Adrenal gland (tissue), 12 donors: ENCODE measurements around the gene HMGN4. TPM values are rescaled to one million over a fixed set of nuclear protein-coding genes. Genes with fewer than 3 reads are reported as not detected.
"Not testable (repeated sequence)": the region's sequence is repeated elsewhere in the genome, so short reads cannot be mapped to it uniquely, and the experiment has no call there.

ENCODE experiments used
- DNase-seq, 7 donors: peaks; one replicate each; pipeline ENCODE4 v3.0.0-alpha.2; 2019 to 2020
- H3K27ac ChIP-seq, 5 donors: fragments of 200-600 bp; sonication (generic) in 4 of 5; 1 replicate in 3 of 5; 2 replicates in 2 of 5; pipeline versions ENCODE4 v1.5.1 to v1.8.0; 2016 to 2020; ENCODE audit warnings: mild to moderate bottlenecking in 1 of 5
- H3K27me3 ChIP-seq: fragments of 200-600 bp; 2 replicates; pipeline ENCODE4 v1.8.0; 2021
- H3K36me3 ChIP-seq, 2 donors: fragments of 200-600 bp; replicated peaks in 1 of 2; 1 replicate in 1 of 2; 2 replicates in 1 of 2; pipeline versions ENCODE4 v1.5.1 to v1.8.0; 2018 to 2022
- H3K4me1 ChIP-seq, 2 donors: fragments of 200-600 bp; replicated peaks in 1 of 2; 1 replicate in 1 of 2; 2 replicates in 1 of 2; pipeline versions ENCODE4 v1.5.1 to v1.8.0; 2018 to 2021
- H3K4me3 ChIP-seq, 4 donors: fragments of 200-600 bp; sonication (generic) in 3 of 4; one replicate each; pipeline ENCODE4 v1.5.1; 2016 to 2018
- H3K9me3 ChIP-seq, 3 donors: fragments of 200-600 bp; sonication (generic) in 1 of 3; replicated peaks in 1 of 3; 1 replicate in 2 of 3; 2 replicates in 1 of 3; pipeline versions ENCODE4 v1.5.1 to v1.8.0; 2016 to 2021
- POLR2A ChIP-seq, 2 donors: fragments of 450-650 bp; IDR thresholded peaks; one replicate each; pipeline ENCODE4 v1.6.1; 2017; ENCODE audit warnings: antibody characterized with exemption in 2 of 2, mild to moderate bottlenecking in 2 of 2, moderate library complexity in 1 of 2
- WGBS, 4 donors: extraction: QIAGEN DNeasy Blood & Tissue Kit in 2 of 4; methylation state at CpG; one replicate each; pipeline versions ENCODE4 v1.1.5 to v1.1.7; 2013 to 2017; 5-methylcytosine and 5-hydroxymethylcytosine counted together
- intact Hi-C, 2 donors: fragments of 100-400 bp; cut with DNase I; formaldehyde crosslinking; loops; one replicate each; pipeline versions ENCODE4 v1.14.1 to v1.15.0; 2022 to 2023
- polyA plus RNA-seq, 3 donors: library from polyadenylated mRNA; stranded (reverse); fragments of 200-250 nt in 2 of 3; fragments of 350-450 nt in 1 of 3; fragmentation: Illumina TruSeq in 1 of 3; extraction: RNeasy Lipid Tissue Mini Kit (QIAGEN cat#74804) in 1 of 3; gene quantifications; one replicate each; pipeline ENCODE4 v1.2.3, GENCODE V29; 2013 to 2014
- total RNA-seq, 9 donors: library from RNA; depleted of rRNA in 4 of 9; stranded (reverse); fragments of >200 nt in 4 of 9; fragments of 120-200 nt in 1 of 9; fragmentation: NEBNext Ultra II Directional in 1 of 9; extraction: Animal tissue kit (Norgen Biotek cat#: 25700) in 1 of 9; gene quantifications; one replicate each; pipeline versions ENCODE4 v1.1.0 to v1.2.4, GENCODE V29; 2013 to 2023
- TF ChIP-seq, protein P1 (sequence below), 6 experiments: fragments of 450-650 bp in 4 of 6; fragments of 200-600 bp in 2 of 6; sonication (generic) in 1 of 6; IDR thresholded peaks; 1 replicate in 5 of 6; 2 replicates in 1 of 6; pipeline versions ENCODE4 v1.5.1 to v1.8.0; 2016 to 2021; ENCODE audit warnings: antibody characterized with exemption in 6 of 6, mild to moderate bottlenecking in 2 of 6, moderate library complexity in 1 of 6
- donor health status: healthy with polysubstance abuse.
- donor health status: Bipolar disorder and iron deficiency.
- donor health status: DM: yes; HTN: yes; CAD: no.
- donor health status: DM: no; HTN: no; CAD: no.
- donor health status: DM: no; HTN: no; CAD: no.
- donor health status: DM: yes; HTN: yes; CAD: no.

Gene HMGN4
- total and polyA plus RNA-seq, 12 donors: 13.9 to 68.9 (median 46.2) TPM

DNA sequence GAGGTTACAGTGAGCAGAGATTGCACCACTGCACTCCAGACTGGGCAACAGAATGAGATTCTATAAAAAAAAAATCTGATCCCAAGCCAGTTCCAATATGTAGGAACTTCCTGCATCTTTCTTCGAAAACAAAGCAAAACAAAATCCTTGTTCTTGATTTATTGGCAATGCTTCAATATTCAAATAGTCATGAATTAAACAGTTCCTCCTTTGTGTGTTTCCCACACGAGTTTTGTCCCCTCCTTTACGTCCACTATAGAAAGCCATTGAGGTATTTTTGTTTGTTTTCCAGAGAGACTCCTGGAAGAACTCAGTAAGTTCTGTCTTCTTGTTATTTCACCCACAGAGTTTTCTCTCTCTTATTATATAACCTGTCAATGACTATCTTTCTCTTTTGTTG is 30.5 kb upstream of the HMGN4 start:
- Histone ChIP-seq H3K36me3 (no peaks in the 10 kb centered on the region), H3K27me3 (peaks cover 7% of the 10 kb centered on the region), H3K9me3 (no peaks in the 10 kb centered on the region), H3K4me3 (no peak overlapping the region), H3K4me1 (no peaks in the 10 kb centered on the region), H3K27ac (no peak overlapping the region)
- intact Hi-C loops: no loop called here
- no peak for DNase-seq
- TF ChIP-seq POLR2A (IDR thresholded peaks at IDR 0.05): no peak
- TF ChIP-seq, protein P1, sequence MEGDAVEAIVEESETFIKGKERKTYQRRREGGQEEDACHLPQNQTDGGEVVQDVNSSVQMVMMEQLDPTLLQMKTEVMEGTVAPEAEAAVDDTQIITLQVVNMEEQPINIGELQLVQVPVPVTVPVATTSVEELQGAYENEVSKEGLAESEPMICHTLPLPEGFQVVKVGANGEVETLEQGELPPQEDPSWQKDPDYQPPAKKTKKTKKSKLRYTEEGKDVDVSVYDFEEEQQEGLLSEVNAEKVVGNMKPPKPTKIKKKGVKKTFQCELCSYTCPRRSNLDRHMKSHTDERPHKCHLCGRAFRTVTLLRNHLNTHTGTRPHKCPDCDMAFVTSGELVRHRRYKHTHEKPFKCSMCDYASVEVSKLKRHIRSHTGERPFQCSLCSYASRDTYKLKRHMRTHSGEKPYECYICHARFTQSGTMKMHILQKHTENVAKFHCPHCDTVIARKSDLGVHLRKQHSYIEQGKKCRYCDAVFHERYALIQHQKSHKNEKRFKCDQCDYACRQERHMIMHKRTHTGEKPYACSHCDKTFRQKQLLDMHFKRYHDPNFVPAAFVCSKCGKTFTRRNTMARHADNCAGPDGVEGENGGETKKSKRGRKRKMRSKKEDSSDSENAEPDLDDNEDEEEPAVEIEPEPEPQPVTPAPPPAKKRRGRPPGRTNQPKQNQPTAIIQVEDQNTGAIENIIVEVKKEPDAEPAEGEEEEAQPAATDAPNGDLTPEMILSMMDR (IDR thresholded peaks at IDR 0.05): no peak
- WGBS, 4 donors: 55 to 63% (median 60%) methylated on average over 3 of the region's 3 CpGs

DNA sequence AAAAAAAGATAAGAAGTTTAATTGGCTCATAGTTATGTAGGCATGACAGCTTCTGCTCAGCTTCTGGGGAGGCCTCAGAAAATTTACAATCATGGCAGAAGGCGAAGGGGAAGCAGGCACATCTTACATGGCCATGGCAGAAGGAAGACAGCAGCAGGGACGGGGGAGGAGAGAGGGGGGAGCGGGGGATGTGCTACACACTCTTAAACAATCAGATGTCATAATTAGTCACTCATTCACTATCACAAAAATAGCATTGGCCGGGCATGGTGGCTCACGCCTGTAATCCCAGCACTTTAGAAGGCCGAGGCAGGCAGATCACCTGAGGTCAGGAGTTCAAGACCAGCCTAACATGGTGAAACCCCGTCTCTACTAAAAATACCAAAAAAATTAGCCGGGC is 27.1 kb upstream of the HMGN4 start:
- WGBS, 4 donors: 67 to 87% (median 79%) methylated on average over 7 to 8 of the region's 8 CpGs

DNA sequence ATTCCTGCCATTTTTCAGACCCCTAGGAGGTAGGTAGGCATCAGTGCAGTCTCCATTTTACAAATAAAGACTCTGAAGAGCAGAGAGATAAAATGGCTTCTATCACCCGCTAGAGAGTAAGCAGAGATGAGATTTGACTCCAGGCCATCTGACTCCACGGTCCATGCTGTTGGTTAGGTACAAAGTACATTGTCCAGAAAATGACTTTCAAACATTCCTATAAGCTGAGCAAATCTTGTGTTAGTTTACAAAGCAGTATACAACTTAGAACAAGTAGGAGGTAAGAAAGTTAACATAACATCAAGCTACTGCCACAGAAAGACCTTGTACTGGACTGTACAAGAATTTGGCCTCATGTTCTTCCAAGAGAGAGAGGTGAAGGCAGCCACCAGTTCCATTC is 23.2 kb upstream of the HMGN4 start:
- H3K4me1 ChIP-seq: peaks cover 0 to under 1% of the 10 kb centered on the region in 2 donors
- 89 to 95% (median 89%) methylated on average over 2 of the region's 2 CpGs for WGBS, 4 donors
- no peak for TF ChIP-seq POLR2A (IDR thresholded peaks at IDR 0.05)
- TF ChIP-seq, protein P1 (IDR thresholded peaks at IDR 0.05): no peak
- H3K27me3 ChIP-seq: no peaks in the 10 kb centered on the region
- no peak overlapping the region for H3K4me3 ChIP-seq
- DNase-seq: no peak
- no peaks in the 10 kb centered on the region for H3K9me3 ChIP-seq
- no peak overlapping the region for H3K27ac ChIP-seq
- intact Hi-C loops: no loop called here
- no peaks in the 10 kb centered on the region for H3K36me3 ChIP-seq

More for the DNA sequence above, 27.1 kb upstream of the HMGN4 start:
- H3K4me1 ChIP-seq, H3K27ac ChIP-seq, H3K27me3 ChIP-seq, H3K9me3 ChIP-seq, DNase-seq, H3K4me3 ChIP-seq, intact Hi-C loops, H3K36me3 ChIP-seq: not testable (repeated sequence)

DNA sequence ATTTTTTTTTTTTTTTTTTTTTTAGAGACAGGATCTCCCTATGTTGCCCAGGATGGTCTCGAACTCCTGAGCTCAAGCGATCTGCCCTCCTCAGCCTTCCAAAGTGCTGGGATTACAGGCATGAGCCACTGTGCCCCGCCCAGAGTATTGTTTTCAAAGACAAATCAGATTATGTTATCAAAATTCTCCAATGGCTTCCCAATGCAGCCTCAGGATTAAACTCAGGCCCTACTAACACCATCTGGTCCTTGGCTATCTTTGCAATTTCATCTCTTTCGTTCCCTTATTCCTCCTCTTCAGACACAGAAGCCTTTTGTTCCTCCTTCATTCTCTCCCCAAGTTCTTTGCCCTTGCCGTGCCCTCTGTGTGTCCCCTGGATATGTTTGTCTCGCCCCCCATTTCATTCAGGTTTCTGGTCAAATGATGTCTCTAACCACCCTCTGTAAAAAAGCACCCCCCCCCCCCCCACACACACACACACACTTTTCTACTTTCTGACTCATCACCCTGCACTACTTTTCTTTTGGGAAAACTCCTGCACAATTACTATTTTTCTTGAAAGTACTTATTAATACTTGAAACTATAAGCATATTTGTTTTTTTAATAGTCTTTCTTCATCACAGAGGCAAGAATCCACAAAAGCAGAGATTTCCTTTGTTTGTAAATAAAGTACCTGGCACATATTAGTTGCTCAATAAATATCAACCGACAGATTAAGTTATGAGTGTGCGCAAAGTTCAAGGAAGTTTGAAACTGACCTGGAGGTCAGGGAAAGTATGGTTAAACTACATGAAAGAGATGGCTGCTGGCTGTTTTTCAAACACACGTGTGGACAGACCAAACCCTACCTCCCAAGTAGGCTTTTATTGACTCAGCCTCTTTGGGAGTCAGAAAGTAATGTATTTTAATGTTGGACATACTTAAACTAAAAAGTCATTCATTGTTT is 21.4 kb upstream of the HMGN4 start:
- TF ChIP-seq POLR2A (IDR thresholded peaks at IDR 0.05): no peak
- TF ChIP-seq, protein P1 (IDR thresholded peaks at IDR 0.05): no peak
- DNase-seq: no peak
- 61 to 74% (median 71%) methylated on average over 9 of the region's 9 CpGs for WGBS, 4 donors
- Histone ChIP-seq H3K4me1 (peaks cover 0 to 6% of the 10 kb centered on the region in 2 donors), H3K27me3 (no peaks in the 10 kb centered on the region), H3K27ac (no peak overlapping the region), H3K9me3 (no peaks in the 10 kb centered on the region), H3K36me3 (no peaks in the 10 kb centered on the region), H3K4me3 (no peak overlapping the region)
- intact Hi-C loops: no loop called here
